Embryonic facial prominence (tissue), 1 donor: ENCODE measurements around the gene ARHGAP22.

Experiments
- DNase-seq: peaks from one replicate; pipeline ENCODE4 v3.0.0-alpha.2; 2016; ENCODE audit errors: extremely low spot score

The ARHGAP22 gene

DNA sequence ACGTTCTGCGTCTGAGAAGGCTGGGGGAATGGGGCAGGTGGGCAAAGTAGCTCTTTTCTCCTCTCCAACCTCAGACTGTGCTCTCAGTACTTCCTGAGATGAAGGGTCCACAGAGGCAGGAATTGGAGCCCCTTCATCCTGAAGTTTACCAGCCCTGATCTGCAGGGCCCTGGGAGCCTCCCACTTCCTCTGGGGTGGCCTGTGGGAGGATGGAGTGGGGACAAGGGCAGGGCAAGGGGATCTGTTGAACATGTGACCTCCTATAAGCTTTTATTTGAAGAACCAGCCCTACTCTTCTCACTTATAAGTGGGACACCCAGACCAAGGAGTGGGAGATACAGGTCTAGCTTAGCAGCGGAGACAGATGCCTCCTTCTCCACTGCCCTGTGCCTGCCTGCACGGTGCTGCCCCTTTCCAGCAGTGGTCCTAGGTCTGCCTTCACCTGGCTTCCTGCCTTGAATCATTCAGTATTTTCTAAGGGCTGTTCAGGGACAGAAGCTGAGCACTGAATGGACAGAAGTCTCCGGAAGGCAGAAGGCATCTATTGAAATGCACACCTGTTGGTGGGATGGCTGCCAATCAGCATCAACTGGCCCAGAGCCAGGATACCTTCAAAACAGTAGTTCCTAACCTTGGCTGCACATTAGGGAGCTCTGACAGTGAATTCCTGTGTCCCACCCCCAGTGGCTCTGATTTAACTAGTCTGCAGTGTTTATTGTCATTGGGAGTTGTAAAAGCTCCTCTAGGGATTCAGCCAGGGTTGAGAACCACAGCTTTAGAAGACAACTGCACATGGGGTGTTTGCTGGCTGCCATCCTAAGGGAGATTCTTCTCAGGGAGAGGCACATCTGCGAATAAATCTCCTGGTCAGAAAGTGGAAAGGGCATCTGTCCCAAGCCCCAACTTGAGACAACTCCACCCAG is 2.7 kb upstream of the ARHGAP22 start:
- no peak for DNase-seq

GRCh38 chr10:48606530-48607355 is 1.9 kb upstream of the ARHGAP22 start:
- no peak for DNase-seq

DNA sequence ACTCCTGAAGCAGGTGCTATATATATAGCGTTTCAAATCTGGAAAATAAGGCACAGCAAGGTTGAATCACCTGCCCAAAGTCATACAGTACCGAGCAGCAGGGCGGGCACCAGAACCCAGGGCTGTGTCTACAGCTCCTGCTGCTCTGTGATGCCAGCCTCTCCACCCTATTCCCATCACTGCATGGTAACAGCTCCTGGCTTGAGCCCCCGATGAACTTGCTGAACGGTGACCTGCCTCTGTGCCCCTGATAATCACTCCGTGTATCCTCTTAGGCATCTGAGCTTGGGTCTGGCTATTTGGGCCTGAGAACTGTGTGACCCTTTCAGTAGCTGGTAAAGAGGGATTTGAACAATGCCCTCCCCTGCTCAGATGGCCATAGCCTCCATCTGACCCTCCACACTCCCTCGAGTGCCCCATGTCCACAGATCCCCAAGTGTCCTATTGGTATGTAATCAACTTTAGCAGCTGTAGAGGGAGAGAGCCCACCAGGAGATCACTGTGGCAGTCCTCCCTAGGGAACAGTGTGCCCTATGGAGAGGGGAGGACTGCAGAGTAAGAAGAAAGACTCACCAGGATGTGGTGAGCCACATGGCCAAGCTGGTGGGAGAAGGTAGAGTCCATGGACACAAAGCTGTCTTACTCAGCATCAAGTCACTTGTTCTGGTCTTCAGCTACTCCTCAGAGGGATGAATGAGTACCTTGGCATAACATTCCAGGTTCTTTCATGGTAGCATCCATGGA is 1.1 kb upstream of the ARHGAP22 start:
- DNase-seq = no peak

DNA sequence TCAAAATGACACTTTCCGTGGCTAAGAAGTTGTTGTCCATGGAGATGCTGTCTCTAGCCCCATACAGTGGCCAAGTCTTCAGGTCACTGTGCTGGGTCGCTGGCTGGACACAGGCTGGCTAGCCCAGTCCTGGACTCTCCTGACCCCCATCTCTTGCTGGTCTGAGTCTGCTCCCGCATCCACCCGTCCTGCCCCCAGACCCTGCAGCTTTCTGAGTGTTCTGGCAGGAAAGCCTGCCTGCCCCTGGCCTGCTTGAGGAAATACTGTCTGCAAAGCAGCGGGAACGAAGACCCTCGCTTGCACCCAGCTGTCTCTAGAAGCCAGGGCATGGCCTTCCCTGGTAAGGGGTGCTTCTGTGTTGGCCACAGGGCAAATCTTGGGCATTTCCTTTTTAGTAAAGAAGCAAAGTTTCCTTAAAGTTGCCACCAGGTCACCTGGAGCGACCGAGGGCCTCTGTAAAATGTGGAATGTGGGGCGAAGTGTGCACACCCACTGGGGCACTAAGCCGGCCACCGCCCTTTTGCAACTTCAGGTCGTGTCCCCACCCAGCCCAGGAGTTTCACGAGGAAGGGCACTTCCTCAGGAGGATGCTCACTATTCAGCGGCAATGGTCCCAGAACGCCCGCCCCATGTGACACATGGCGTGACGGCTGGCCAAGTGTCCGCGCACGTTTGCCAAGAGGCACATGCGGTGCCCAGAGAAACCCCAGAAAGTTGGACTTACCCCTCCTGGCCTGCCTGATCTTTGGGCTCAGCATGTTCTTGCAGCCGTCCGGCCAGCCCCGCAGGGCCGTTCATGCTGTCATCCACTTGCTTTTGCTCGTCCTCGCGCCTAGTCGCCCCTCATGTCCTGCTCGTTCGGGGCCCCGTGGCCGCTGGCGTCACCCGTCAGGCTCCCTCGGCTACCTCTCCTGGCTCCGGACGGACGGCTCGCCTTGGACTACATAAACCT is 558 bp downstream of the ARHGAP22 start:
- DNase-seq = no peak

DNA sequence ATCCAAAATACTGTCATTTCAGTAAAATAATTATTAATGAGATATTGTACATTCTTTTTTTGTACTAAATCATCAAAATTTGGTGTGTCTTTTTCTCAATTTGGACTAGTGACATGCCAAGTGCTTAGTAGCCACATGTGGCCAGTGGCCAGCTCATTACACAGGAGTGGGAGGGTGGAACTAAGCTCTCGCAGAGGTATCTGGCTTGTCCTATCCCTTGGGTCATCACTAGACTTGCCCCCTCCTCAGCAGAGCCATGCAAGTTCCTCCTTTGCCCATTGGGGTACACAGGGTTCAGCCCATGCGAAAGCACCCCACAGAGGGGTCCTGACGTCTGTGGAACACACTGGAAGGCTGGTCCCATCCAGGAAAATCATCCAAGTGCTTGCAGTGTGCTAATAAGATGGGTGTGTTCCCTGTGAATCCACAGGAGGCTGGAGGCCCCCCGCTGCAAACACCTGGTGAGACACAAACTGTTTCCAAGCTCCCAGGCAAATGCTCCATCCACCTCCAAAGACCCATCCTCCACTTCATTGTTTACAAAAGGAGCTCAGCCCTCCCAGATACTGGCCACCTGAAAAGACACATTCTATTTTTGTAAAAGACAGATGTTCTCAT is 1.3 kb downstream of the ARHGAP22 start:
- DNase-seq = no peak

- DNase-seq = no peak
These were observed 2.3 kb downstream of the ARHGAP22 start for GRCh38 chr10:48602401-48603135.

GRCh38 chr10:48601789-48602188 is 3.1 kb downstream of the ARHGAP22 start:
- no peak for DNase-seq

DNA sequence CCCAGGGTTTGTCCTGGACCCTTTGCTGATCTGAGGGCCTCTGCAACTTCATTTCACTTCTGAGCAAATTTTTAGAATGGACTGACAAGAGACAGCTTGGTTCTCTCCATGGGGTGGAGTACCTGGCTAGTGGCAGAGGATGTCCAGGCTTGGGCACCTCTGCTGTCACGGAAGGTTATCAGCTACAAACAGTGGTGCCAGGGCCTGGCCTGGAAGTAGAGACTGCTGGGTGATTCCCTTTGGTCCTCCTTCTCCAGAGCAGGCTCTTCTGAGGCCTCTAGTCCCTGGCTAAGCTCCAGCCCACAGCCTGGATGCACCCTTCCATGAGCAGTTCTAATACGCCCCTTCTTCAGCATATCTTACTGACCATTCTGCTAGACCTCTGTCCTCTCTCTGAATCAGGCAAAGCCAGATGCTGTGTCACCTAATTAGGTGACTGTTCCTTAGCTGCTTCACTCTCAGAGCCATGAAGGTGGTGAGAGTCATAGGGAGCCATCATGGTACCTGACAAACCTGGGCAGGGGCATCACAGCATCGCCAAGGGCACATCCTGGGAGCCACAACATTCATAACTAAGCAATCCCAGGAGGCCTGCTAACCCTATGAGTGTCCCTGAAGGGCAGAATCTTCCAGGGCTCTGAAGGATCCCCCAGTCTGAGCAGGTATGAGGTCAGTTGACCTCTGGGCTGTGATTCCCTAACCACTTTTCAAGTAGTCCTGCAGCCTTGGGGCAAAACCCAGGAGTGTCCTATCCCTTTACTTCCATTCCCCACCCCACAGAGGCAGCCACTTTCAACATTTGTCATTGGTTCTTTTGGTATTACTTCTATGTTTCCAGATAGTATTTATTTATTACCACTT is 4.0 kb downstream of the ARHGAP22 start:
- no peak for DNase-seq

- DNase-seq = no peak
These were observed 5.1 kb downstream of the ARHGAP22 start for GRCh38 chr10:48599830-48600134.

GRCh38 chr10:48598936-48599829 is 5.7 kb downstream of the ARHGAP22 start:
- no peak for DNase-seq

GRCh38 chr10:48598243-48598935 is 6.5 kb downstream of the ARHGAP22 start:
- DNase-seq = no peak

GRCh38 chr10:48595539-48595932 is 9.3 kb downstream of the ARHGAP22 start:
- no peak for DNase-seq

DNA sequence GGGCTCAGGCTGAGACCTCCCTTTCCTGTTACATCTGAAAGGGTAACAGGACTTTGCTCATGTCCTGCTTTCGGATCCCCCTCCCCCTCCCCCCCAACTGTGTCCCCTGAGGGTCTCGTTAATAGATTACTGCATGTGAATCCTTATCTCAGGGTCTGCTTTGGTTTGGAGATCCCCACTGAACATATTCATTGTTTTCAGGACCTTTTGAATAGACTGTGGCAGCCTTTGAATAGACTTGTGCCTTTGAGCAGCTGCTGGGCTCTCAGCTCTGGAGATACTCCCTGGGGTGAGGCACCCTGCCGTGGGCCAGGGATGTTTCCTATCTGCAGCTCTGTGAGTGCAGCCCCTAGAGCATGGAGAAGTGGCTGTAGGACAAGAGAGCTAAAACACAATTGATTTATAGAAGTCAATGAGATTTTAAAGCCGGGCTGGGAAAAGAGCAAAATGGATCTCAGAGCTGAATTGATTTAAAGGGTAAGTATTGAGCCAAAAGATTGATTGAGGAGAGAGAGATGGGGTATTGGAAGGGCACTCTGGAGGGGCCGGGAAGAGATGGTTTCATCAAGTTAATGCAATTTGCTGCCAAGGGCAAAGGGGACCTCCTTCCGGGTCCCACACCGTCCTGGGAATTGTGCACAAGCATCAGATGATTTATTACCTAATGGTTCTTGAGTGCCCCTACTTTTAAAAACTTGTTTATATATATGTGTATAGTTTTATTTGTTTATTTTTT is 9.9 kb downstream of the ARHGAP22 start:
- DNase-seq = no peak

DNA sequence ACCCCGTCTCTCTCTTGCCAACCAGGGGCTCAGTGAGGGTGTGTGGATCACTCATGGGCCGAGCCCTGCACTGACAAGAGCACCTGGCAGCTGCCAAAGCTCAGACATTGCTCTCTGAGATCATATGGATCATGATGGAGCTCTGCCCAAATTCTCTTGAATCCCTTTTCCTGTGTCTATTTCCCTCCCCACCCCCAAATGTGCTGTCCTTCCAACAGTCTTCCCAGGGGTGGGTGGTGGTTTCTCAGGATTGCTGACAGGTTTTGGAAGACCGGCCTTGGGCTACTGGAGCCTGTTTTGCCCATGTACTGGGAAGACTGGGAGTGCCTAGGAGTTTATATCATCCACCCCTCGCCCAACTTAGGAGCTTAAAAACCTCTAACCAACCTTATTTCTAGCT is 10.5 kb downstream of the ARHGAP22 start:
- DNase-seq = no peak

- DNase-seq = no peak
These were observed 12.5 kb downstream of the ARHGAP22 start for GRCh38 chr10:48592346-48592745.

DNA sequence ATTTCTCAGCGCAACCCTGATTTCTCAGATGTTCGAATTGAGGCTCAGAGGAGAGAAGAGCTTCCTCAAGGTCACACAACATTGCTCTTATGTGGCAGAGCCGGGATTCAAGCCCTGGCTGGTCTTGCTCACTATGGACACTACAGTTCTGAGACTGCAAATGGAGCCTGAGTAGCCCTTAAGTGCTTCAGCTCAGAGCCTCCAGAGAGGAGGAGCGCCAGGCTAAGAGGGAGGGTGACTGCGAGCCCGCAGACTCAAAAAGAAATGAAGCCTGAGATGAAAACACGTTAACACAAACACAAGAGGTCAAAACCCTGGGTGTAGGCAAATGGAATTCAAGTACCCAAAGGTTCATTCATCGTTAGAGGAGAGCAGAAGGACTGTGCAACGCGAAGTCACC is 13.9 kb downstream of the ARHGAP22 start:
- no peak for DNase-seq

GRCh38 chr10:48589266-48589665 is 15.6 kb downstream of the ARHGAP22 start:
- no peak for DNase-seq
